ENCODE data around the gene CPSF2.
"Not testable (repeated sequence)": the region's sequence is repeated elsewhere in the genome, so short reads cannot be mapped to it uniquely, and the experiment has no call there.

GRCh38 chr14:92179178-92179577, 57.4 kb downstream of the CPSF2 start:
- TF ChIP-seq CTCF, POLR2A (IDR thresholded peaks at IDR 0.05): not testable (repeated sequence)

All from thyroid gland (tissue), 4 donors.